WTC11 (cell line): ENCODE measurements around the gene SNCAIP. TPM values are rescaled to one million over a fixed set of nuclear protein-coding genes. Genes with fewer than 3 reads are reported as not detected.

ENCODE experiments used
- ATAC-seq: fragments of 200-7000 bp; cut with Tn5 transposase; 2 replicates; pipeline ENCODE4 v1.10.0; 2021; ENCODE audit warnings: mild to moderate bottlenecking, moderate library complexity
- CTCF ChIA-PET: fragments of 300-600 bp; sonication (Branson Sonifier 250); formaldehyde crosslinking; loops from one replicate; lab custom pipeline; 2021; ENCODE audit warnings: antibody characterized with exemption; lab: Charles Lee
- POLR2A ChIA-PET: fragments of 350-600 bp; sonication (Branson Sonifier 250); formaldehyde crosslinking; loops from one replicate; lab custom pipeline; 2021; ENCODE audit warnings: antibody characterized with exemption; lab: Charles Lee
- DNase-seq: peaks from one replicate; pipeline ENCODE4 v3.0.0; 2021; ENCODE audit warnings: low spot score
- H3K27ac Mint-ChIP-seq: 2 replicates; pipeline ENCODE4 v1.8.0; 2021; ENCODE audit warnings: mixed read lengths
- H3K27me3 Mint-ChIP-seq: 2 replicates; pipeline ENCODE4 v1.8.0; 2021; ENCODE audit warnings: low read depth, mild to moderate bottlenecking, moderate library complexity, mixed read lengths
- H3K36me3 Mint-ChIP-seq: 2 replicates; pipeline ENCODE4 v1.8.0; 2021; ENCODE audit warnings: mixed read lengths
- H3K4me1 Mint-ChIP-seq: 2 replicates; pipeline ENCODE4 v1.8.0; 2022; ENCODE audit warnings: mixed read lengths
- H3K4me3 Mint-ChIP-seq: 2 replicates; pipeline ENCODE4 v1.8.0; 2021; ENCODE audit warnings: mild to moderate bottlenecking, moderate library complexity, mixed read lengths
- H3K9me3 Mint-ChIP-seq: 2 replicates; pipeline ENCODE4 v1.8.0; 2021; ENCODE audit warnings: mixed read lengths
- CBFB ChIP-seq: sonication (generic); formaldehyde crosslinking; IDR thresholded peaks from 2 replicates; pipeline ENCODE4 v1.8.1; 2022; ENCODE audit warnings: mild to moderate bottlenecking, low read depth, missing genetic modification reagents
- HMGA2 ChIP-seq: fragments of 250-450 bp; sonication (Bioruptor Pico); IDR thresholded peaks from 2 replicates; pipeline ENCODE4 v1.4.0; 2021; ENCODE audit warnings: mild to moderate bottlenecking, moderate library complexity
- JAZF1 ChIP-seq: fragments of 250-450 bp; sonication (Bioruptor Pico); IDR thresholded peaks from 2 replicates; pipeline ENCODE4 v1.9.0; 2021; ENCODE audit warnings: moderate library complexity, mild to moderate bottlenecking, inconsistent platforms
- NFYB ChIP-seq: sonication (generic); formaldehyde crosslinking; conservative IDR thresholded peaks from 2 replicates; pipeline ENCODE4 v1.8.0; 2022; ENCODE audit warnings: low read depth, missing genetic modification reagents
- NR3C1 ChIP-seq: sonication (generic); formaldehyde crosslinking; conservative IDR thresholded peaks from 2 replicates; pipeline ENCODE4 v1.8.1; 2023; ENCODE audit warnings: low read depth, mild to moderate bottlenecking, missing genetic modification reagents
- SOX15 ChIP-seq: fragments of 250-450 bp; sonication (Bioruptor Pico); IDR thresholded peaks from 2 replicates; pipeline ENCODE4 v1.9.0; 2021; ENCODE audit warnings: mild to moderate bottlenecking
- SP1 ChIP-seq: sonication (generic); formaldehyde crosslinking; conservative IDR thresholded peaks from 2 replicates; pipeline ENCODE4 v1.8.1; 2022; ENCODE audit warnings: missing genetic modification reagents
- ZBTB21 ChIP-seq: sonication (generic); formaldehyde crosslinking; IDR thresholded peaks from 2 replicates; pipeline ENCODE4 v1.8.1; 2023; ENCODE audit warnings: mild to moderate bottlenecking, missing genetic modification reagents, borderline replicate concordance
- ZNF317 ChIP-seq: sonication (generic); formaldehyde crosslinking; IDR thresholded peaks from 2 replicates; pipeline ENCODE4 v1.8.1; 2023; ENCODE audit warnings: low read depth, mild to moderate bottlenecking, moderate library complexity, missing genetic modification reagents, borderline replicate concordance
- total RNA-seq: library from RNA; stranded (reverse); gene quantifications from 3 replicates; pipeline ENCODE4 v1.2.3, GENCODE V29; 2021
- TF ChIP-seq, protein P1 (sequence below): sonication (generic); formaldehyde crosslinking; IDR thresholded peaks from 2 replicates; pipeline ENCODE4 v1.8.0; 2022; ENCODE audit warnings: mild to moderate bottlenecking, missing genetic modification reagents
- TF ChIP-seq, protein P2 (sequence below): sonication (generic); formaldehyde crosslinking; IDR thresholded peaks from 2 replicates; pipeline ENCODE4 v1.8.1; 2023; ENCODE audit warnings: mild to moderate bottlenecking, missing genetic modification reagents
- TF ChIP-seq, protein P3 (sequence below): sonication (generic); formaldehyde crosslinking; conservative IDR thresholded peaks from 2 replicates; pipeline ENCODE4 v1.8.1; 2023; ENCODE audit warnings: mild to moderate bottlenecking, low read depth, missing genetic modification reagents, moderate library complexity
- TF ChIP-seq, protein P4 (sequence below): sonication (generic); formaldehyde crosslinking; IDR thresholded peaks from 2 replicates; pipeline ENCODE4 v1.8.0; 2023; ENCODE audit warnings: missing genetic modification reagents
- TF ChIP-seq, protein P5 (sequence below): sonication (generic); formaldehyde crosslinking; IDR thresholded peaks from 2 replicates; pipeline ENCODE4 v1.8.1; 2023; ENCODE audit warnings: mild to moderate bottlenecking, missing genetic modification reagents, moderate library complexity
- TF ChIP-seq, protein P6 (sequence below): sonication (generic); formaldehyde crosslinking; IDR thresholded peaks from 2 replicates; pipeline ENCODE4 v1.8.1; 2022; ENCODE audit warnings: mild to moderate bottlenecking, missing genetic modification reagents, moderate library complexity, borderline replicate concordance
- TF ChIP-seq, protein P7 (sequence below): fragments of 250-450 bp; sonication (Bioruptor Pico); IDR thresholded peaks from 2 replicates; pipeline ENCODE4 v2.1.2; 2022; ENCODE audit warnings: mild to moderate bottlenecking, moderate library complexity
- TF ChIP-seq, protein P8 (sequence below): sonication (generic); formaldehyde crosslinking; IDR thresholded peaks from 2 replicates; pipeline ENCODE4 v1.8.1; 2023; ENCODE audit warnings: mild to moderate bottlenecking, moderate library complexity, missing genetic modification reagents
- TF ChIP-seq, protein P9 (sequence below): sonication (generic); formaldehyde crosslinking; IDR thresholded peaks from 2 replicates; pipeline ENCODE4 v1.8.0; 2022; ENCODE audit warnings: missing genetic modification reagents

Gene SNCAIP
- total RNA-seq, 1 experiment from 2014 or later, result 10.0 TPM

DNA sequence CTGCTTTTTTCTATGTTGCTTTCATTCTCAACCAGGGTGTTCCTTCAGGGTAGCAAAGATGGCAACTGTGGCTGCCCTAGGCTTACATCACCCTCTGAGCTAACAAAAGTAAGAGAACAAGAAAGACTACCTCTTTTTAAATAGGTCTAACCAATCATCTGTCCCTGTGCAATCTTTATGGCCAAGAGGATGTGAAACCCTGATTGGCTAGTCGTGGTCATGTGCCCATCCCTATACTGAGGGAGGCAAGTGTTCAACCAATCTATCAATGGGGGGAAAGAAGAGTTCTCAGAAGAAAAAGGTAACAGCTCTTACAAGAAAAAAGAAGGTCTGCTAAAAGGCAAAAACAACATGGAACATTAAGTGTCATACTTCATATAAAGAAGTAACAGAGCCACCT lies 11.7 kb upstream of the SNCAIP start:
- Mint-ChIP-seq H3K36me3 (no peaks in the 10 kb centered on the region), H3K4me3 (no peak overlapping the region), H3K9me3 (no peaks in the 10 kb centered on the region), H3K27ac (no peak overlapping the region; the same call in 1 of the 2 replicates), H3K4me1 (peaks cover 15% of the 10 kb centered on the region), H3K27me3 (no peaks in the 10 kb centered on the region)
- ATAC-seq, result peak; percentile 48; the same call in 1 of the 2 replicates
- TF ChIP-seq HMGA2 (CRISPR knock-in tag) (no peak), NR3C1 (CRISPR knock-in tag) (no peak), SP1 (CRISPR knock-in tag) (no peak), SOX15 (CRISPR knock-in tag) (no peak), NFYB (CRISPR knock-in tag) (0 out of 2 replicates have a peak, but pooled peaks have one; percentile 23), ZNF317 (CRISPR knock-in tag) (no peak), ZBTB21 (CRISPR knock-in tag) (no peak), JAZF1 (CRISPR knock-in tag) (no peak)
- TF ChIP-seq, protein P1, sequence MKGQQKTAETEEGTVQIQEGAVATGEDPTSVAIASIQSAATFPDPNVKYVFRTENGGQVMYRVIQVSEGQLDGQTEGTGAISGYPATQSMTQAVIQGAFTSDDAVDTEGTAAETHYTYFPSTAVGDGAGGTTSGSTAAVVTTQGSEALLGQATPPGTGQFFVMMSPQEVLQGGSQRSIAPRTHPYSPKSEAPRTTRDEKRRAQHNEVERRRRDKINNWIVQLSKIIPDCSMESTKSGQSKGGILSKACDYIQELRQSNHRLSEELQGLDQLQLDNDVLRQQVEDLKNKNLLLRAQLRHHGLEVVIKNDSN (CRISPR knock-in tag), result peak; percentile 72
- TF ChIP-seq, protein P2, sequence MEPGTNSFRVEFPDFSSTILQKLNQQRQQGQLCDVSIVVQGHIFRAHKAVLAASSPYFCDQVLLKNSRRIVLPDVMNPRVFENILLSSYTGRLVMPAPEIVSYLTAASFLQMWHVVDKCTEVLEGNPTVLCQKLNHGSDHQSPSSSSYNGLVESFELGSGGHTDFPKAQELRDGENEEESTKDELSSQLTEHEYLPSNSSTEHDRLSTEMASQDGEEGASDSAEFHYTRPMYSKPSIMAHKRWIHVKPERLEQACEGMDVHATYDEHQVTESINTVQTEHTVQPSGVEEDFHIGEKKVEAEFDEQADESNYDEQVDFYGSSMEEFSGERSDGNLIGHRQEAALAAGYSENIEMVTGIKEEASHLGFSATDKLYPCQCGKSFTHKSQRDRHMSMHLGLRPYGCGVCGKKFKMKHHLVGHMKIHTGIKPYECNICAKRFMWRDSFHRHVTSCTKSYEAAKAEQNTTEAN (CRISPR knock-in tag), result no peak
- TF ChIP-seq, protein P3, sequence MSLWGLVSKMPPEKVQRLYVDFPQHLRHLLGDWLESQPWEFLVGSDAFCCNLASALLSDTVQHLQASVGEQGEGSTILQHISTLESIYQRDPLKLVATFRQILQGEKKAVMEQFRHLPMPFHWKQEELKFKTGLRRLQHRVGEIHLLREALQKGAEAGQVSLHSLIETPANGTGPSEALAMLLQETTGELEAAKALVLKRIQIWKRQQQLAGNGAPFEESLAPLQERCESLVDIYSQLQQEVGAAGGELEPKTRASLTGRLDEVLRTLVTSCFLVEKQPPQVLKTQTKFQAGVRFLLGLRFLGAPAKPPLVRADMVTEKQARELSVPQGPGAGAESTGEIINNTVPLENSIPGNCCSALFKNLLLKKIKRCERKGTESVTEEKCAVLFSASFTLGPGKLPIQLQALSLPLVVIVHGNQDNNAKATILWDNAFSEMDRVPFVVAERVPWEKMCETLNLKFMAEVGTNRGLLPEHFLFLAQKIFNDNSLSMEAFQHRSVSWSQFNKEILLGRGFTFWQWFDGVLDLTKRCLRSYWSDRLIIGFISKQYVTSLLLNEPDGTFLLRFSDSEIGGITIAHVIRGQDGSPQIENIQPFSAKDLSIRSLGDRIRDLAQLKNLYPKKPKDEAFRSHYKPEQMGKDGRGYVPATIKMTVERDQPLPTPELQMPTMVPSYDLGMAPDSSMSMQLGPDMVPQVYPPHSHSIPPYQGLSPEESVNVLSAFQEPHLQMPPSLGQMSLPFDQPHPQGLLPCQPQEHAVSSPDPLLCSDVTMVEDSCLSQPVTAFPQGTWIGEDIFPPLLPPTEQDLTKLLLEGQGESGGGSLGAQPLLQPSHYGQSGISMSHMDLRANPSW (CRISPR knock-in tag), result no peak
- TF ChIP-seq, protein P4, sequence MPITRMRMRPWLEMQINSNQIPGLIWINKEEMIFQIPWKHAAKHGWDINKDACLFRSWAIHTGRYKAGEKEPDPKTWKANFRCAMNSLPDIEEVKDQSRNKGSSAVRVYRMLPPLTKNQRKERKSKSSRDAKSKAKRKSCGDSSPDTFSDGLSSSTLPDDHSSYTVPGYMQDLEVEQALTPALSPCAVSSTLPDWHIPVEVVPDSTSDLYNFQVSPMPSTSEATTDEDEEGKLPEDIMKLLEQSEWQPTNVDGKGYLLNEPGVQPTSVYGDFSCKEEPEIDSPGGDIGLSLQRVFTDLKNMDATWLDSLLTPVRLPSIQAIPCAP, result no peak
- TF ChIP-seq, protein P5, sequence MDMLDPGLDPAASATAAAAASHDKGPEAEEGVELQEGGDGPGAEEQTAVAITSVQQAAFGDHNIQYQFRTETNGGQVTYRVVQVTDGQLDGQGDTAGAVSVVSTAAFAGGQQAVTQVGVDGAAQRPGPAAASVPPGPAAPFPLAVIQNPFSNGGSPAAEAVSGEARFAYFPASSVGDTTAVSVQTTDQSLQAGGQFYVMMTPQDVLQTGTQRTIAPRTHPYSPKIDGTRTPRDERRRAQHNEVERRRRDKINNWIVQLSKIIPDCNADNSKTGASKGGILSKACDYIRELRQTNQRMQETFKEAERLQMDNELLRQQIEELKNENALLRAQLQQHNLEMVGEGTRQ, result peak; percentile 80
- TF ChIP-seq, protein P6, sequence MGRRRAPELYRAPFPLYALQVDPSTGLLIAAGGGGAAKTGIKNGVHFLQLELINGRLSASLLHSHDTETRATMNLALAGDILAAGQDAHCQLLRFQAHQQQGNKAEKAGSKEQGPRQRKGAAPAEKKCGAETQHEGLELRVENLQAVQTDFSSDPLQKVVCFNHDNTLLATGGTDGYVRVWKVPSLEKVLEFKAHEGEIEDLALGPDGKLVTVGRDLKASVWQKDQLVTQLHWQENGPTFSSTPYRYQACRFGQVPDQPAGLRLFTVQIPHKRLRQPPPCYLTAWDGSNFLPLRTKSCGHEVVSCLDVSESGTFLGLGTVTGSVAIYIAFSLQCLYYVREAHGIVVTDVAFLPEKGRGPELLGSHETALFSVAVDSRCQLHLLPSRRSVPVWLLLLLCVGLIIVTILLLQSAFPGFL (CRISPR knock-in tag), result no peak
- TF ChIP-seq, protein P7, sequence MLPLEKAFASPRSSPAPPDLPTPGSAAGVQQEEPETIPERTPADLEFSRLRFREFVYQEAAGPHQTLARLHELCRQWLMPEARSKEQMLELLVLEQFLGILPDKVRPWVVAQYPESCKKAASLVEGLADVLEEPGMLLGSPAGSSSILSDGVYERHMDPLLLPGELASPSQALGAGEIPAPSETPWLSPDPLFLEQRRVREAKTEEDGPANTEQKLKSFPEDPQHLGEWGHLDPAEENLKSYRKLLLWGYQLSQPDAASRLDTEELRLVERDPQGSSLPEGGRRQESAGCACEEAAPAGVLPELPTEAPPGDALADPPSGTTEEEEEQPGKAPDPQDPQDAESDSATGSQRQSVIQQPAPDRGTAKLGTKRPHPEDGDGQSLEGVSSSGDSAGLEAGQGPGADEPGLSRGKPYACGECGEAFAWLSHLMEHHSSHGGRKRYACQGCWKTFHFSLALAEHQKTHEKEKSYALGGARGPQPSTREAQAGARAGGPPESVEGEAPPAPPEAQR, result no peak
- CTCF ChIA-PET, result interaction anchor here (1.3 kb wide), 1 partner anchor 224 kb away, joined by 3 read pairs; no protein-coding TSS in a partner anchor
- POLR2A ChIA-PET, result no interaction called here
- DNase-seq, result no peak

DNA sequence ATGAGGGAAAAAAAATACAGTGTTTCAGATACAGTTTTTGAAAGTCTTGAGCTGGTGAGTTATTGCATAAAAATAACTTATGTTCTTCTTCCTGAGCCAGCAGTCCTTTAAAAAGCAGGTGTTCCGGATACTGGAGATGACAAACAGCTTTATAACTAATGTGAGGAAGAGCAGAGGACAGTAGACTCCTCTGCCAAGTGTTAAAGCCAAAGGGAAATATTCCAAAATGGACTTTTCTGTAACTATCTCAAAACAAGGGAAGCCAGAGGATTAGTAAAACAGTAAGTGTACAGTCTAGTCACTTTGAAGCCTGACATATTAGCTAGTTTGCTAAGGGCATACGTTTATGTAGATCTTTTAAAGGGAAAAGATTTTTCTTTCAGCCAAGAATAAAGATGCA lies 11.0 kb upstream of the SNCAIP start:
- H3K27ac Mint-ChIP-seq, result no peak overlapping the region
- H3K9me3 Mint-ChIP-seq, result no peaks in the 10 kb centered on the region
- no peaks in the 10 kb centered on the region for H3K27me3 Mint-ChIP-seq
- H3K4me1 Mint-ChIP-seq, result peaks cover 15% of the 10 kb centered on the region
- DNase-seq (no peak), ATAC-seq (no peak)
- no peak overlapping the region for H3K4me3 Mint-ChIP-seq
- POLR2A ChIA-PET, result no interaction called here
- CTCF ChIA-PET, result interaction anchor here (0.6 to 1.3 kb wide), 2 partner anchors 221 to 225 kb away, joined by 3 to 4 read pairs; no protein-coding TSS in a partner anchor
- no peaks in the 10 kb centered on the region for H3K36me3 Mint-ChIP-seq
- no peak for TF ChIP-seq NFYB (CRISPR knock-in tag)
- TF ChIP-seq, protein P8, sequence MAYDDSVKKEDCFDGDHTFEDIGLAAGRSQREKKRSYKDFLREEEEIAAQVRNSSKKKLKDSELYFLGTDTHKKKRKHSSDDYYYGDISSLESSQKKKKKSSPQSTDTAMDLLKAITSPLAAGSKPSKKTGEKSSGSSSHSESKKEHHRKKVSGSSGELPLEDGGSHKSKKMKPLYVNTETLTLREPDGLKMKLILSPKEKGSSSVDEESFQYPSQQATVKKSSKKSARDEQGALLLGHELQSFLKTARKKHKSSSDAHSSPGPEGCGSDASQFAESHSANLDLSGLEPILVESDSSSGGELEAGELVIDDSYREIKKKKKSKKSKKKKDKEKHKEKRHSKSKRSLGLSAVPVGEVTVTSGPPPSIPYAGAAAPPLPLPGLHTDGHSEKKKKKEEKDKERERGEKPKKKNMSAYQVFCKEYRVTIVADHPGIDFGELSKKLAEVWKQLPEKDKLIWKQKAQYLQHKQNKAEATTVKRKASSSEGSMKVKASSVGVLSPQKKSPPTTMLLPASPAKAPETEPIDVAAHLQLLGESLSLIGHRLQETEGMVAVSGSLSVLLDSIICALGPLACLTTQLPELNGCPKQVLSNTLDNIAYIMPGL (CRISPR knock-in tag), result no peak
- no peak for TF ChIP-seq CBFB (CRISPR knock-in tag)
- no peak for TF ChIP-seq SOX15 (CRISPR knock-in tag)
- TF ChIP-seq, protein P9, sequence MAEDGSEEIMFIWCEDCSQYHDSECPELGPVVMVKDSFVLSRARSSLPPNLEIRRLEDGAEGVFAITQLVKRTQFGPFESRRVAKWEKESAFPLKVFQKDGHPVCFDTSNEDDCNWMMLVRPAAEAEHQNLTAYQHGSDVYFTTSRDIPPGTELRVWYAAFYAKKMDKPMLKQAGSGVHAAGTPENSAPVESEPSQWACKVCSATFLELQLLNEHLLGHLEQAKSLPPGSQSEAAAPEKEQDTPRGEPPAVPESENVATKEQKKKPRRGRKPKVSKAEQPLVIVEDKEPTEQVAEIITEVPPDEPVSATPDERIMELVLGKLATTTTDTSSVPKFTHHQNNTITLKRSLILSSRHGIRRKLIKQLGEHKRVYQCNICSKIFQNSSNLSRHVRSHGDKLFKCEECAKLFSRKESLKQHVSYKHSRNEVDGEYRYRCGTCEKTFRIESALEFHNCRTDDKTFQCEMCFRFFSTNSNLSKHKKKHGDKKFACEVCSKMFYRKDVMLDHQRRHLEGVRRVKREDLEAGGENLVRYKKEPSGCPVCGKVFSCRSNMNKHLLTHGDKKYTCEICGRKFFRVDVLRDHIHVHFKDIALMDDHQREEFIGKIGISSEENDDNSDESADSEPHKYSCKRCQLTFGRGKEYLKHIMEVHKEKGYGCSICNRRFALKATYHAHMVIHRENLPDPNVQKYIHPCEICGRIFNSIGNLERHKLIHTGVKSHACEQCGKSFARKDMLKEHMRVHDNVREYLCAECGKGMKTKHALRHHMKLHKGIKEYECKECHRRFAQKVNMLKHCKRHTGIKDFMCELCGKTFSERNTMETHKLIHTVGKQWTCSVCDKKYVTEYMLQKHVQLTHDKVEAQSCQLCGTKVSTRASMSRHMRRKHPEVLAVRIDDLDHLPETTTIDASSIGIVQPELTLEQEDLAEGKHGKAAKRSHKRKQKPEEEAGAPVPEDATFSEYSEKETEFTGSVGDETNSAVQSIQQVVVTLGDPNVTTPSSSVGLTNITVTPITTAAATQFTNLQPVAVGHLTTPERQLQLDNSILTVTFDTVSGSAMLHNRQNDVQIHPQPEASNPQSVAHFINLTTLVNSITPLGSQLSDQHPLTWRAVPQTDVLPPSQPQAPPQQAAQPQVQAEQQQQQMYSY (CRISPR knock-in tag), result no peak
- no peak for TF ChIP-seq ZBTB21 (CRISPR knock-in tag)
